GM19240 (cell line): ENCODE measurements around the gene ACP1.

ENCODE experiments used
- DNase-seq: peaks from one replicate; pipeline ENCODE4 v3.0.0; 2011; ENCODE audit warnings: low spot score; ENCODE audit not compliant: insufficient read length

Gene ACP1

DNA sequence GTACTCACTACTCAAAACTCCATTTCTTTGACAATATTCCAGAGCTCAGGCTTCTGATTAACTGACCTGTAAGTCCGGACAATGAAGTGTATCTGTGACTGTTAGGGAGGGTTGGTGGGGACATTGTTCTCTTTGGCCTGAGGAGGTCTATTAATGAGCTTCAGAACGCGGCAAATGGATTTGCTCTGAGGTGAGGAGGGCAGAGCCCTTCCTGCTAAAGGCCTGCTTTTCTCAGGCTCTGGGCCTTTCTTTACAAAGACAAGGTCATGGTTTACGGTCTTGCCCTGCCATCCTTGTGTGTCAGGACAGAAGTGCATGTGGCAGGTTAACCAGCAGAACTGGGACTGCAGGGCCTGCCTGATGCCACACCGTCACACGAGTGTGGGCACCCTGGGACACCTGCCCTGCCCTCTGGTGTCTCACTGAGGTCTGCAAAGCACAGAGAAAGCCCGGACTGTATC, 15.9 kb downstream of the ACP1 start:
- no peak for DNase-seq

GRCh38 chr2:281381-281780, 16.6 kb downstream of the ACP1 start:
- DNase-seq, result no peak

- DNase-seq, result no peak
These were observed 17.9 kb downstream of the ACP1 start for GRCh38 chr2:282371-283263.

GRCh38 chr2:283996-284794, 19.4 kb downstream of the ACP1 start:
- DNase-seq, result no peak

DNA sequence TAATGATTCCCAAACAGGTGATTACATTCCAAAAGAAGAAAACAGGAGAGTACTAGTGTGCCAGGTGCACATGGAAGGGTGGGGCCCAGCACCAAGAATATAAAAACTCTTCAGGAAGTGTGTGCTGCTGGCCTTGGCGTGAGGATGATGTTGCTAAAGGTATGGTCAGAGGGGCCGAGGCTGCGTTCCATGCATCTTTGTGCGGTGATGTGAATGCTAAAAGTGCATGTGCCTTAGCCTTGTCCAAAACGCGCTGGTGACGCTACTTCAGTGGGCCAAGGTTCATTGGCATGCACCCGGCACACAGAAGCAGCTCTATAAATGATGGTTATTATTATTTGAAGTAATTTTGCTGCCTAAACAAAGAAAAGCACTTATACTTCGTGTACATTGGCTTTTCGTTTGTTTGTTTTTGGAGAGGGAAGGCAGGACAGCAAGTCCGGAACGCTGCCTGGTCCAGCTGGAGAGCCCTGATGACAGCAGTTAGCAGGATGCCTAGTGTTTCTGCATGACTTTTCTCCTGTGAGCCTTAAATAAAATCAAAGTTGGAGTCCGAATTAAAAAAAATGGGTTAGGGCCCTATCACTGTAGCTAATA, 20.2 kb downstream of the ACP1 start:
- DNase-seq, result no peak

DNA sequence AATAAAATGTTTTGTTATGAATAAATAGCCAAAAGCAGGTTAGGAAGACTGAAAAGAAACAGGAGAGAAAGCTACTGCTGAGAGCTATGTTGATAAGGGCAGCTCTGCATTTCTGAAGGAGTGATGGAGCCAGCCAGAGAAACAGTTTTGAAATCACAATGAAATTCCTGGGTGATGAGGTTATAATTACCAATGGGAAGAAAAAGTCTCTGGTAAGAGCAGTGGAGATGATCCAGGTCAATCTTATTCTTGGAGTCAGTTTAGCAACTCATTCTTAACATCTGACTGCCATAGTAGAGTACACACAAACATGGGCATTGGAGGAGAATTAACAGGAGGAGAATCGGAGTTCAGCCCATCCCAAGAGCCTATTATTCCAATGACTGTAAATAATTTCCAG, 20.8 kb downstream of the ACP1 start:
- no peak for DNase-seq

GRCh38 chr2:286035-286434, 21.3 kb downstream of the ACP1 start:
- no peak for DNase-seq

GRCh38 chr2:286774-287392, 22.1 kb downstream of the ACP1 start:
- DNase-seq, result no peak

- DNase-seq, result no peak
These were observed 22.7 kb downstream of the ACP1 start for GRCh38 chr2:287471-287885.

DNA sequence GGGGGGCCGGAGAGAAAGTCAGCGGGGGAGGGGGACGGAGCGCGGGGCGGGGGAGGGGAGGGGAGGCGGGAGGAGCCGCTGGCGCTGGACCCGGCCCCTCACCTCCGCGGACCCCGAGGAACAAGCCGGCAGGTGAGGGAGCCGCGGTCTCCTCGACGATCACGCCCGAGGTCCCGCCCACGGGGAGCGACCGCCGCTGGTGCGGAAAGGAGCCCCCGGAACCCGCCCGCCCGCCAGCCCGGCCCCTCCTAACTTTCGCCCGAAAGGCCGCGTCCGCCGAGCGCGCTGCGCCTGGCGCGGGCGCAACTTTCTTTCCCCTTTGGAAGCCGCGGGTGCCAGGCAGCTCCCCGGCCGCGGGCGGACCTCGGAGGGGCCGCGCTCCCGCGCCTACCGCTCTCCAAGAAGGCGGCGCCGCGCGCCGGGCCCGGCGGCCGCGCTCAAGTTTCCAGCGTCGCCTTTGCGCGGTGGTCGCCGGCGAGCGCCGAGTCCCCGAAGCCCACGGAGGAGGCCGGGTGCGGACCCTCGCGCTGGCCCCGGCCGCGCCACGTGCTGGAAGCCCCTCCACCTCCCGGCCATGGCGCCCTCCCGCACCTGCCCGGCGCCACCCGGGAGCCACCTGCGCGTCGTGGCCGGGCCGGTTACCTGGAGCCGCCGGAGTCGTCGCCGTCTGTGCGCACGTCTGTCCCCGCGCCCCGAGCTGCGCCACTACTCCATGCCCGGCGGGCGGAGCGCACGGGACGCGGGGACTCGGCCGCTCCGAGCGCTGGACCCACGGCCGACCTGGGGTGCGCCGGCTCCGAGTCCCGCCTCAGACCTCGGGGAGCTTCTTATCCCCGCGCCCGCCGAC, 23.4 kb downstream of the ACP1 start, which contains the start of gene ALKAL2:
Gene ALKAL2 (minus strand): TSS at position 181 of the 847 bp plus-strand sequence. CDS start 256 bp downstream, outside the sequence.
- DNase-seq, result no peak

- DNase-seq, result no peak
These were observed 24.1 kb downstream of the ACP1 start for GRCh38 chr2:288758-289361.

DNA sequence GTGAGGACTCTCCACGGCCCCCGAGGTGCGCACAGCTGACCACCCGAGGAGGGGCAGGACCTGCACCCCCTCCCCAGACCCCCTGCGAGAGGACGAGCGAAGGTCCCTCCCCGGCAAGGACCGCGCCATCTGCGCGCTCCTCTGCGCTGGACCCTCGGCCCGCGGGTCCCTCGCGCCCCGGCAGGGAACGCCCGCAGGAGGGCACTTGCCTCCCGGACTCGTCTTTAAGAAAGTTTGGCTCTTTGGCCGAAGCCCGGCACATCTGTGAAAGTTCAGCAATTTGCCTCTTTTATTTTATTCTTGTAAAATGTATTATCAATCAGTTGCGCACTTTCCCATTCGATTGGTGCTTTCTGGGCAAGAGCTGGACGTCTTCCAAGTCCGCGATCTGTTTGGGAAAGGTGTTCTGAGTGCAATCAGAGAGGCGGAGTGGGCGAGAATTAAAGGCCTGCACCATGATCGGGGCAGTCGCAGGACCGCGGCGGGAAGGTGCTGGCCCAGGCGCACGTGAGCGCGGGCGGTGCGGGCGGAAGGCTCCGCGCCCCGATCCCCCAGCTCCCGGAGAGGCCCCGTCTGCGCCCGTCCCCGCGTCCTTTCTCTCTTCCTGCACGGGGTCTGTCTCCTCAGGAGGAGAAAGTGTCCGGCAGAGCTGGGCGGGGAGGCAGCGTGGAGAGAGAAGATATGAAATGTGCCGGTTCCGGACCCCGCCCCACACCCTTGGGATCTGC, 24.8 kb downstream of the ACP1 start:
- no peak for DNase-seq

- no peak for DNase-seq
These were observed 25.5 kb downstream of the ACP1 start for GRCh38 chr2:290090-290722.

GRCh38 chr2:295090-295489, 30.3 kb downstream of the ACP1 start:
- no peak for DNase-seq

DNA sequence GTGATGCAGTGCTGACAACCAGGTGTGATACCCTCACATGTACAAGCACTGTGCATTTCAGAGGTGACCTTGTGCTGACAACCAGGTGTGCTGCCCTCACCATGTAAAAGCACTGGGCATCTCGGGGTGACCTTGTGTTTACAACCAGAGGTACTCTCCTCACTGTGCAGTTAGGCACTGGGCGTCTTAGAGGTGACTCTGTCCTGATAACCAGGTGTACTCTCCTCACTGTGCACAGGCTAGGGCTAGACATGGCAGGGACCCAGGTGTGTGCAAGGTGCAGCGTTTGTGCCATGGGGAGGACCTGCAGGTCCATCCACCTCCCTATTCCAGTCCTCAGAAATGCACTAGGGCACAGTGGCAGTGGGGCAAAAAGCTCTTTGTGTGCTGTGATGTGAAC, 31.6 kb downstream of the ACP1 start:
- no peak for DNase-seq

DNA sequence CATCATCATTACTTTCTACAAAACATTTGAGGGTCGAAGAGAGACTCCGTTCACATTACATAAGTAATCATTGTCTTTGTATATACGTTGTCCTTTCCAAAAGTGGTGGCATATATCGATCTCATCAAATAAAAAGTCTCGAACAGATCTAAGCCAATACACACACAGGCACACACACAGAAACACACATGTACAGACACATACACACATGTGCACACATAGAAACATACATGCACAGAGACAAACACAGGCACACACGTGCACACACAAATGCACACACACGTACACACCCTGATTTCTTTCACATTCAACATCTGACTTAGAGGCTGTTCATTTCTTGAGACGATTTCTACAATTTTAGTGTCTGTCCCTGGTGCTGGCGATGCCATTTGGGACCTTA, 40.6 kb downstream of the ACP1 start:
- no peak for DNase-seq

GRCh38 chr2:309148-309953, 44.6 kb downstream of the ACP1 start:
- DNase-seq, result no peak

GRCh38 chr2:309954-310510, 45.3 kb downstream of the ACP1 start:
- DNase-seq, result no peak
